Measurements from ENCODE around the gene TLR4. TPM values are rescaled to one million over a fixed set of nuclear protein-coding genes. Genes with fewer than 3 reads are reported as not detected.

Gene TLR4
- total RNA-seq, 1 experiment from 2014 or later = 5.9 TPM

DNA sequence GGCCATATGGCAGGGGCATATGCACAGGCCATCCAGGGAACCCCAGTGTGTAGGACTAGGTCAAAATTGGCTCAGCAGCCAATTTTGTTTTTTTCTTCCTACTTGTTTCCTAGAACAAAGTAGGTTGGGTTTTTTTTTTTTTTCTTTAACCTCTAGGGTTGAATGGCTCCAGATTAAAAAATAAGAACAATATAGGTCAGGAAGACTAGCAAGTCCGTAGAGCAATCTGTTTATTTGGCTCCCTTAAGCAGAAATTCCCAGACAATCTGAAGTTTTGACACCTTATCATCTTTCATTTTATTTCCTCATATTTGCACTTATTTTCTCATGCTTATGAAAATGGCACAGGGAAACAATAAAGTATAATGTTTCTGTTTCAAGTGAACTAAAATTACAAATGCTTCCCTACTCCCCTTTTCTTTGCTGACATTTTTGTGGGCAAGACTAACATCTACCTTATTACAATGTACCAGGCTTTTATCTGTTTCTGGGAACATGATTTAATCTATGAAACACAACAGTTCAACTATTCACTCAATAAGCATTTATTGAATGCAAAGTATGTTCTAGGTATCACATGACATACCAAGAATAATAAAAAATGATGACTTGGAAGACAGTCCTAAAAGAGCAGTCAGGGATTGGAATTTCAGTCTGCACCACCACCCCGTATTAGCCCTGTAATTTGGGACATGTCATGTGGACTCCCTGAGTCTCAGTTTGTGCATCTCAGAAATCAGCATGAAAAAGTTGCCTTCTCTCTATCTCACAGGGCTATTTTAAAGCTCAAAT, 30.5 kb downstream of the TLR4 start:
- no peak for DNase-seq (ENCODE audit: low read depth)
- in situ Hi-C loops (cut with HindIII; ENCODE audit: low pct_unique_long_range_greater_than_20kb, low sequenced_read_pairs) = no loop called here

DNA sequence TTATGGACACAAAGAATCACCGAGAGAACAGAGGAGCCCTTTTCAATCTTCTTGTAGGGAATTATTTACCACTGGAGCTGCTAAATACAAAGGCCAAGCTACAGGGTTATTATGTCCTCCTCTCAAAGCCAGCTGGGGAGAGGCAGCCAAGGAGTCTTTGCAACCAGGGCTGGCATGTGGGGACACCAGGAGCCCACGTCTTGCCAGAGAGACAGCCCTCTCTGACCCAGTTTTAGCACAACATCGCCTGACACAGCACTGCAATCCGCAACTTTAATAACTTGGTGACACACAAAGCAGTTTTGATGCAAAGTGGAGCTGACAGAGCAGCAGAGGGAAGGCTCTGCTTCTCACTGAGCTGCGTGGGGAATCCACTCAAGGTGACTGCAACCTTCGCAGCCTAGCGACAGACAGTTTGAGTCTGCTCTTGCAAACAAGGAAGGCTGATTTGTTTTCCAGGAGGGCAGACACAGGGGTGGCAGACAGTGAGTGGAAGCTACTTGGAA, 33.6 kb downstream of the TLR4 start:
- DNase-seq (ENCODE audit: low read depth) = no peak
- in situ Hi-C loops (cut with HindIII; ENCODE audit: low pct_unique_long_range_greater_than_20kb, low sequenced_read_pairs) = no loop called here

DNA sequence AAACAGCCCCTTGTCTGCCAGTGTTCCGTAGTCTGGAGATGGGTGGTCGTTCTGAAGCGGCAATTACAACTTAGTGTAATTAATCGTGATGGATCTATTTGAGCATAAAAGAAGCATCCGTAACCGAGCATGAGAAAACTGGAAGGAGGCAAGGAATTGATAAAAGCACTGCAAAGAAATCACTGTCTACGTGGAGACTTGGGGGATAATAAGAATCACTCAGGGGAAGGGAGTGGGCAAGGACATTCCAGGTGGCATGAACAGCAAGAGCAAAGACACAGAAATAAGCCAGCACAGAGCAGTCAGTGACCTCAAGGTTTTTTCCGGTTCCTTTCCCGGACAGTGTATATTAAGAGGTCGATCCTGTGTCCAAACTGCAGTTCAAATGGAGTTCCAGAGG, 35.0 kb downstream of the TLR4 start:
- no peak for DNase-seq (ENCODE audit: low read depth)
- in situ Hi-C loops (cut with HindIII; ENCODE audit: low pct_unique_long_range_greater_than_20kb, low sequenced_read_pairs) = no loop called here

DNA sequence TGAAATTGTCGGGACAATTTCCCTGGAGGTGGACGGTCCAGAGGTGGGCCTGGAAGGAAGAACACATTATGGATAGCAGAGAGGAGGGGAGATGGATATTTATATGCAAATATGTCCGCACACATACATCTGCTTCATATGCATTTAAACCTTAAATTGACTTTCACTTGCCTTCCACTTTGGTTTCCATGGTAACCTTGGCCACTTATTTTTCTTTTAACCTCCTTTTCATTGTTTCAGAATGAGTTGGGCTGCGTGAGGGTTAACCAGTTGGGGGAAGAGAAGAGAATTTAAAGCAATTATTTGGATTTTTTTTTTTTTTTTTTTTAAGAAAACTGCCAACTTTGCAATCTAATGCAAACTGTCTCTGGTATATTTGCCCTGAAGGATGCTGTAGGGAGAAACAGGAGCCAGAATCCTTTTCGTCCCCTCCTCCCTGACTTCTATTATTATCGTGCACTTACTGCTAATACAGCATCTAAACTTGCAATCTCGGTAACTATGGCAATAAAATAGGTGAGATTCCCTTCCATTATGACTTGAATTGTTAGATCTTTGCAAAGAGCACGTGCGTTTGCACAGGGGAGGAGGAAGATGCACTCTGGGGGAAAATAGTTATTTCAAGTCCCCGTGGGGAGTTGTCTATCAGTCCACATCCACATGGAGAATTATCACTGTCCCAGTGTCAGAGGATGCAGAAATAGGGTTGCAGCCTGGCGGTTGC, 35.6 kb downstream of the TLR4 start:
- in situ Hi-C loops (cut with HindIII; ENCODE audit: low pct_unique_long_range_greater_than_20kb, low sequenced_read_pairs) = no loop called here
- DNase-seq (ENCODE audit: low read depth) = no peak

DNA sequence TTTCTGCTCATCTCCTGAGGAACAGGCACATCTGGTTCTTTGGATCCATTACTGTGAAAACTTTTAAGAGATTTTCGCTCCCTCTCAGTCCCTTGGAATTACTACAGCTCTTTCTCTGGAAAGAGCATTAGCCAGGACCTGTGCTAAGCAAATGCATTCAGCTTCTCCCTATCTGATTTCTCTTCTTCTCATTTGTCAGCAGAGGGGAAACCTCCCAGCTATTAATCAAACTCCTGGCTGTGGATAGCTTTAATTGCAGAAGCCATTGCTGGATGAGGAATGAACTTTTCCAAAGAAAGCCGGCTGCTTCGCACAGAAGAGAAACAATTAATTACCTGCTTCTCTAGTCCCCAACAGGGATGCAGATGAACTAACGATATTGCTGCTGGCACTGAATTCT, 37.9 kb downstream of the TLR4 start:
- no peak for DNase-seq (ENCODE audit: low read depth)
- in situ Hi-C loops (cut with HindIII; ENCODE audit: low pct_unique_long_range_greater_than_20kb, low sequenced_read_pairs) = no loop called here

DNA sequence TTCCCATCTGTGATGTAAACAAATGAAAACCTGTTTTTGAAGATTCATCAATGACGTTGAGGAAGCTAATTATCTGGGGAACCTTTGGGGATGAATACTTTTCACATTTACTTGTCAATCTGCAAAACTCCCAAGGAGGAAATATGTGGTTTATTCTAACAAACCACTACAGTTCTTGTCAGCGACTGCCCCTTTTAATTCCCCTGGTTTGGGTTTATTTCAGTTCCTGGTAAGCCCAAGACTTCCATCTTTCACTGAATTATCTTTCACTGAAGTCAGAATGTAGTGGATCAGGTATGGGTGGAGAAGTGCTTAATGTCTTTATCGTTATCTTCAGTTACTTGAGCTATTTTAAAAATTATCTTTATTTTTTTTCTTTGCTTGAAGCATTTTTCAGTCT, 40.2 kb downstream of the TLR4 start:
- in situ Hi-C loops (cut with HindIII; ENCODE audit: low pct_unique_long_range_greater_than_20kb, low sequenced_read_pairs) = no loop called here
- no peak for DNase-seq (ENCODE audit: low read depth)

DNA sequence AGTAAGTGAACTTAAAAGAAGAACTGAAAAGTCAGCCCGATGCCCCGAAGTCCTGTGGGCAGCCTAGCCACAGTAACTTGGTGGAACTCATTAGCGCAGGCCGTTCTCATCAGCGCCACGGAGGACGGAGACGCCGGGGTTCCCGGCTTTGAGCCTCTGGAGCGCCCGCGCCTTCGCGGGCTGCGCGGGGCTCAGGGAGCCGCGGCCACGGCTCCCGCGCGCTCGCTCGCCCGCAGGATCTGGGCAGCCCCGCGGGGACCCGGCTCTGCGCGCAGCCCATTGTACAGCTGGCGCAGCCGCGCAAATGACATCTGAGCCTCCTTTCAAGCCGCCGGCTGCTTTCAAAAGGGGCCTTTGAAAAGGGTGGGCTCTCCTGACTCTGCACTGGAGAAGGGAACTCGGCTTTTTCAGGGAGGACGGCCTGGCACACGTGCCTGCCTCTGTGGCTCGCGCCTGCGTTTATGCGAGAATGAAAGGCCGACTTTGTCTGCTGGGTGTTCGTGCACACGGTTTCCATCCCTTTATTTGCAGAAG, 40.7 kb downstream of the TLR4 start:
- in situ Hi-C loops (cut with HindIII; ENCODE audit: low pct_unique_long_range_greater_than_20kb, low sequenced_read_pairs) = no loop called here
- no peak for DNase-seq (ENCODE audit: low read depth)

DNA sequence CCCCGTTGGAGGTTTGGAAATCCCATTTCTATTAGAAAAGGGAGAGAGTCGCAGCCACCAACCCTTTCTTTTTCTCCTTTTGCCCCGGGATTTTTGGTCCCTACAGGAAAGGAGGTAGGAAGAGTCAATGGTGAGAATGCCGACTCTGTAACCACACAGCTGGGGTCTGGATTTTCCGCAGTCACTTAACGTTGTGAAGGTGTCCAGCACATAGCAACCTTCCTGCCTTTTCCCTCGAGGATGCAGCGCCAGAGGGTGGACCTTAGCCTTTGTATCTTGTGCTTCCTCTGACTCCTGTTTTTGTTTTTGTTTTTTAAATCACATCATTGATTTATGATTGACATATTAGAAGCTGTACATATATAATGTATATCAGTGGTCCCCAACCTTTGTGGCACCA, 41.4 kb downstream of the TLR4 start:
- DNase-seq (ENCODE audit: low read depth) = no peak
- in situ Hi-C loops (cut with HindIII; ENCODE audit: low pct_unique_long_range_greater_than_20kb, low sequenced_read_pairs) = no loop called here

DNA sequence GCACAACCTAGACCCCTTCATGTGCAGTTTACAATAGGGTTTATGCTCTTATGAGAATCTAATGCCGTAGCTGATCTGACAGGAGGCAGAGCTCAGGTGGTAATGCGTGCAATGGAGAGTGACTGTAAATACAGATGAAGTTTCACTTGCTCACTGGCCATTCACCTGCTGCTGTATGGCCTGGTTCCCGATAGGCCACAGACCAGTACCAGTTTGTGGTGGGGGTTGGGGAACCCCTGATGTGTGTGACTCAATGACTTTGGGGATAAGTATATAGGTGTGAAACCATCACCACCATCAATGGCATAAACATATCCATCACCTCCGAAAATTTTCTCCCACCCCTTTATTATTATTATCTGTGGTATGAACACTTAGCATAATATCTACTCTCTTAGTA, 42.1 kb downstream of the TLR4 start:
- in situ Hi-C loops (cut with HindIII; ENCODE audit: low pct_unique_long_range_greater_than_20kb, low sequenced_read_pairs) = no loop called here
- no peak for DNase-seq (ENCODE audit: low read depth)

DNA sequence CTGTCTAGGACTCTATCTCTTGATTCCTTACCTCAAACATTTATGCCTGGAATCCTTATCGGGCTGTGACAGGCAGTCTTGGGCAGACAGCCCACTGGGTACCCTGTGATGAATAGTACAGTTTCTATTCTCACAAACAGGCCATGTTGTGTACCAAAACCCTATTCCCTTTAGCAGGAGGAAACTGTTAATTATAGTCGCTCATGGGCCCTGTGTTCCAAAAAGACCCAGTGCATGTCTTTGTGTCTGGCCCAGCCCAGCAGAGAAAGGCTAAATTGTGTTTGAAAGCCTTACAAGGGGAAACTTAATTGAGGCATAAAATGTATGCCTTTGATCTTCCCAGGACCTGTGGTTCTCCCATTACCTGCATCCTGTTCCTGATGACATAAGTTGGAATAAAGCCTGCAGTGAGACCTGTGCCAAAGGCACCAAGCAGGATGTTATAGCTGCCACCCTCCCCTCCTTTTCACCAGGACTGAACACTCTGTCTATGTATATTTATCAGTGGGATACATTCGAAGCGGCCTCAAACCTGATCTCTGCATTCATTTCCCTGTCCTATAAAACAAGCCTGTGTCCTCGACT, 43.3 kb downstream of the TLR4 start:
- no peak for DNase-seq (ENCODE audit: low read depth)
- in situ Hi-C loops (cut with HindIII; ENCODE audit: low pct_unique_long_range_greater_than_20kb, low sequenced_read_pairs) = no loop called here

DNA sequence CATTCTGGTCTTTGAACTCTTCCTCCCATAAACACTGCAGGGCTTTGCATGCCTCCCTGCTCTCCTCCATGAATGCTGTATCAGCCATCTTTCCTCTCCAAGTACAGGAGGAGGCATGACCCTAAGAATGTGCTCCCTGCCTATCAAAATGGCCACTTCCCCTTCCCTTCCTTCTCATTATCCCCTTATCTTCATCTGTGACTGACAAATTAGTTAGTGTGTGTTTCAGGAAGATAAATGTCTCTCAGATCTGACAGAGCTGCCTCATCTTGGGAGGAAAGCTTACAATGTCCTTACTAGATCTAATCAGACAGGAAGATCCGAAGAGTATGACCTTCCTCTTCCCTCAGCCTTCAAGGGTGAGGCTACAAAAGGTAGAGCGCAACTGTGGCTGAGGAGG, 46.2 kb downstream of the TLR4 start:
- DNase-seq (ENCODE audit: low read depth) = no peak
- in situ Hi-C loops (cut with HindIII; ENCODE audit: low pct_unique_long_range_greater_than_20kb, low sequenced_read_pairs) = no loop called here

DNA sequence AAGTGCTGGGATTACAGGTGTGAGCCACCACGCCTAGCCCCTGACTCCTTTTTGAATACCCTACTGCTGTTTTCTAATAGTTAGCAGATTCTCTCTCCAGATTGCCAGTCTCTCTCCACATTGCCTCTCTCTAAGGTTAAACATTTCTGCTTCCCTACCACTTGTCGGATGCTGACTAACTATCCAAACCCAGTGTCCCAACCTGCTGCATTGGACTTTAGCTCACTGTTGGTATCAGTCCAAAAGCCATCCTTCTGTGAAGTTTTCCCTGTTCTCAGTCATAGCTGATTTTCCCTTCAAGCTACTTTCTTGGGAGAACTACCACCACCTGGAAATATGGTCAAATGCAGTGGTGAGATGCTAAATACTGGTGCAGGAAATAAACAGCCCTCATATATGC, 48.7 kb downstream of the TLR4 start:
- DNase-seq (ENCODE audit: low read depth) = no peak
- in situ Hi-C loops (cut with HindIII; ENCODE audit: low pct_unique_long_range_greater_than_20kb, low sequenced_read_pairs) = no loop called here

DNA sequence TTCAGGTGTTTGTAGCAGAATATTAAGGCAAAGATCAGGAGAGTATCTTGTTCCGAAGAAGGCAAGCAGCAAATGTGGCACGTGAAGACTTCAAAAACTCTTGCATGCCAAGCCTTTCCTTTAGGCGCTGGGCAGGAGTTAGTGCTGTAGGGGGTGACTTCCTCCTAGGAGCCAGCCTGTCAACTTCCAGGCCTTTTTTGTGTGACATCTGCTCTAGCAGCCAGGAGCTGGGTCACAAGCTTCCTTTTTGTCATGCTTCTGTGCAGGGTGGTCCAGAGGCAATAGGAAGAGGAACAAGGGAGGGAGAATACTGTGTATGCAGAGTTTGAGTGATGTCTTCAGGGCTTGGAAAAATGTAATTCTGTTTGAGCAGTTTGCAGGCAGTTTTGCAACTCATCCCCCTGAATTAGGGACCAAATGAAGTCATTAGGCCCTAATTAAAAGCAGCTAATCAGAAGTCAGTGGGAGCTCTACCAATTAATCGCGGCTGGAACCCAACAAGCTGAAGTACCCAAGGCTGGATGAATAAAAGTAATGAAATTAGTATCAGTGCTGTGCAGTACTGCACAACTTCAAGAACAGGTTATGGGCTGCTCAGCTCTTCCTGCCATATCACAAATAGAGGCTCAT, 53.5 kb downstream of the TLR4 start:
- in situ Hi-C loops (cut with HindIII; ENCODE audit: low pct_unique_long_range_greater_than_20kb, low sequenced_read_pairs) = no loop called here
- no peak for DNase-seq (ENCODE audit: low read depth)

DNA sequence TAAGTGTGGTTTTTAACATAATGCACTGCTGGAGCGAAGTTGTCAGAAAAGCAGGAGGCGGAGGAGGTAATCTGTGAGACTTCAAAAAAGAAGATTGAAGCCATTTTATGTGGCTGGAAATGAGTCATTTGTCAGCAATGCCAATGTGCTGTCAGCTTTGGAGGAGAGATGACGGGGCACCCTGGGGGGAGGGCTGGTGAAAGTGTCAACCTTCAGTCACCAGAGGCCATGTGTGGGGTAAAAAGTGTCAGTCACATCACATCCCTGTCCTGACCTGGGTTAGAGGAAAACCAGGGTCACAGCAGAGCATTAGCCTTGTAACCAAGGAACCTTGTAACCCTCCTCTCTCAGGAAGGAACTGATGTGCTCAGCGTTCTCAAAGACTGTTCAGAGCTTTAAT, 59.1 kb downstream of the TLR4 start:
- DNase-seq (ENCODE audit: low read depth) = no peak
- in situ Hi-C loops (cut with HindIII; ENCODE audit: low pct_unique_long_range_greater_than_20kb, low sequenced_read_pairs) = no loop called here

DNA sequence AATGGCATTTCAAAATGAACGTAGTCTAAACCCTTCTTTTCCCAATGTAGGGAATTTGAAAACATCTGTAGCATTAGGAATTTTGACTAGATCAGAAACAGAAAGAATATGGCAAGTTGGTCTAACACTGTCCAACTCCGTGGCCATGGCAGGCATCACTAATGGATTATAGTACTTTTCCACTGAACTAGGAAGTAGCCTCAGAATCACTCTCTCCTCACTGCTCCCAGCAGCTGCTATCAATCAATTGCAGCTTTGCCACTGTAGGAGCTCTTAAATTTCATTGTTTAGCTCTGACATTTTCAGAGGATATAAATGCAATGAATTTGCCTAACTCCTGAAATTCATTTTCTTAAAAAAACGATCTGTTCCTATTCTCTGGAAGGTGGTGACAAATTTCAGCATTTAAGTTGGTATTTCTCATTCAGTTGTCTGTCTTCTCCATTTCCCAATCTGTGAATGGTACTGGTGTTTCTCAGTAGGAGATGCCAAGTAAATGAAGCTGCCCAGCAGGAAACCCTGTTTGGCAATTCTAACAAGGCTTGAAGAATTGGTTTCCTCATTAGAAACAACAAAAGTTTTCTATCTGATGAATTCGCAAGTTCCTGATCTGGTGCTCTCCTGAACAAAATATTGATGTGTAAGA, 64.7 kb downstream of the TLR4 start:
- no peak for DNase-seq (ENCODE audit: low read depth)
- in situ Hi-C loops (cut with HindIII; ENCODE audit: low pct_unique_long_range_greater_than_20kb, low sequenced_read_pairs) = no loop called here

DNA sequence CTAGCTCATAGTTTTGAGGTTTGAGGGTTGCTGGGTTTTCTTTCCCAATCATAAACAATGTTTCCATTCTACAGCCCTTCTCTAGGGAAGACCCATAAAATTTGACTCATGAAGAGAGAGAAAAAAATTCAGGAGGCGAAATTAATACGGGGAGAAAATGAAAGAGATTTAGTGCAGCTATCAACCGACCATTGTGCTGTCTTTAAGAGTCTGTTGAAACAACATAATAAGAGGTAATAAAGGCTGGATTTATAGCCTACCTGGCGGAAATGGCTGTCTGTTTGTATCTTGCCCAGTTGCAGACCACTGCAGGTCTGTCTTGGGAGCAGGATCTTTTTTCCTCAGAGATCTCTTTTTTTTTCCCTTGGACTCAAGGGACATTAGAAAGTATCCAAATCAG, 66.9 kb downstream of the TLR4 start:
- DNase-seq (ENCODE audit: low read depth) = no peak
- in situ Hi-C loops (cut with HindIII; ENCODE audit: low pct_unique_long_range_greater_than_20kb, low sequenced_read_pairs) = no loop called here

DNA sequence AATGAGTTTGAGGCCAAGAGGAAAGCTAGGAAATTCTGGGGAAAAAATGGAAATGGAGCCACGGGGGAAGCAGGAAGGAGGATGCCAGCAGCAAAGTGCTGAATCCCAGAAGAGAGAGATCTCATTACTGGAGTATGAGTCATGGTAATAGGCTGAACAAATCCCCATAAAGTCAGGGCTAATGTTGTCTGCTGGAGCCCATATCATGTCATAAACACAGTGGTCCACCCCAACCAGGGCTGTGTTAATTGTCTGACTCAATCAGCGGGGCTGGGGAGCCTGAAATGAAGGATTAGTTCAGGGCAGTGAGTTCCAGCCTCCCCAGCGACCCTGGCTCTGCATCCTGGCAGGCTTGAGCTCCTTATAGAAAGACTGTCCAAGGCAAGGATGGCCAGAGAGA, 68.8 kb downstream of the TLR4 start:
- in situ Hi-C loops (cut with HindIII; ENCODE audit: low pct_unique_long_range_greater_than_20kb, low sequenced_read_pairs) = no loop called here
- DNase-seq (ENCODE audit: low read depth) = no peak
